SH-SY5Y (cell line): ENCODE data around the gene OAF.

Experiments
- GATA2 ChIP-seq: IDR thresholded peaks from 2 replicates; pipeline ENCODE4 v1.6.1; 2011; ENCODE audit warnings: mild to moderate bottlenecking, low read depth, low read length
- GATA3 ChIP-seq: IDR thresholded peaks from 2 replicates; pipeline ENCODE4 v1.6.1; 2011; ENCODE audit warnings: low read depth, mild to moderate bottlenecking, low read length, moderate library complexity

DNA sequence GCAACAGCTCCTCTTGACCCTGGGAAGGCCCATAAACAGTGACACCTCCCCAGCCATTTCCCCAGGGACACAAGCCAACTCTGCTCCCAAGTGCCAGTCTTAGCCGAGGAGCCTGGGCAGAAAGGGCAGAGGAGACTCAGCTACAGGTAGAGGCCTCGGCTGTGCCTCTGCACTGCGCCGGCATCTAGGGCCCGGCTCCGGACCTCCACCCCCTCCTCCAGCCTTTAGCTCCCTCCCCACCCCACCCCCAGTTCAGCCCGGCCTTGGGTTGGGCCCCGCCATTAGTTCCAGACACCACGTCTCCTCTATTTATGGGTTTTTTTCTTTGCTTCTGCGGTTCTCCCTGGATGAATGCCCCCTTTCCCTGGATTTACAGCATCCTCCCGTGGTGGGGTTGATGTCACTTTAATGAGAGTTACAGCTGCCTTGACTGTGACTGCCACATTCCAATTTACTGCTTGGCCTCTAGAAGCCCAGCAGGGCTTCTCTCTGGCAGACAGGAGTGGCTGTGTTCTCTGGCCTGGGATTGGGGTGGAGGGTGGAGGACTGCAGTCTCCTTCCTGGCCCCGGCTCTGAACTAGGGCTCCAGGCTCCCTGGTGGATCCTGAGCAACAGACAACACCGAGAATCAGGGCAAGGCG, 13.5 kb upstream of the OAF start:
- TF ChIP-seq GATA2 (no peak), GATA3 (no peak)
